ENCODE data around the gene KLRC3.
"Not testable (repeated sequence)": the region's sequence is repeated elsewhere in the genome, so short reads cannot be mapped to it uniquely, and the experiment has no call there.

Gene KLRC3

DNA sequence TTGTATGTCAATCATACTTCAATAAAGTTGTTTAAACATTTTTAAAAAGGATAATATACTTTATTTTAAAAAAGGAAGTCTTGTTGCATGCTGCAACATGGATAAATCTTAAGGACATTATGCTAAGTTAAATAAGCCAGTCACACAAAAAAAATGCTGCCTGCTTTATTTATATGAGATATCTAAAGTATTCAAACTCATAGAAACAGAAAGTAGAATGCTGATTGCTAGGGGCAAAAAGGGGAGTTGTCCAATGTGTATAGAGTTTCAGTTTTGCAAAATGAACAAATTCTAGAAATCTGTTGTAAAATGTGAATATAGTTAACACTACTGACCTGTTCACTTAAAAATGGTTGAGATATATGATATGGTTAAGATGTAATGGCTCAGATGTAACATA, 19.6 kb downstream of the KLRC3 start:
- DNase-seq (ENCODE audit: low read depth): no peak

DNA sequence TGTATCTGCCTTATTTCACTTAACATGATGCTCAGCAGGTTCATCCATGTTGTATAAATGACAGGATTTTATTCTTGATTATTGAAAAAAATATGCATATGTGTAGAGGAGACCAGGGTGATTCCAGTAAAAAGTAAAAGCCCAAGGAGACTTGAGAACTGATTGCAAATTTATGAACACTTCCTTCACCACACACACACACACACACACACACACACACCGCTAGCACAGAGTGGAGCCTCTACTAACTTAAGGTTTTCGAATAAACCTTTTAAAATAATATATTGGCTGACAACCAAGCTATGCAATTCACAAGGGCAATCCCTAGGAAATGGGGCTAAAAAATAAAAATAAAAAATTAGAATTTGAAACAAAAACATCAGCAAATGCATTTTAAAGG, 22.2 kb downstream of the KLRC3 start:
- DNase-seq (ENCODE audit: low read depth): no peak

GRCh38 chr12:10397296-10397695, 23.1 kb downstream of the KLRC3 start:
- no peak for DNase-seq (ENCODE audit: low read depth)

DNA sequence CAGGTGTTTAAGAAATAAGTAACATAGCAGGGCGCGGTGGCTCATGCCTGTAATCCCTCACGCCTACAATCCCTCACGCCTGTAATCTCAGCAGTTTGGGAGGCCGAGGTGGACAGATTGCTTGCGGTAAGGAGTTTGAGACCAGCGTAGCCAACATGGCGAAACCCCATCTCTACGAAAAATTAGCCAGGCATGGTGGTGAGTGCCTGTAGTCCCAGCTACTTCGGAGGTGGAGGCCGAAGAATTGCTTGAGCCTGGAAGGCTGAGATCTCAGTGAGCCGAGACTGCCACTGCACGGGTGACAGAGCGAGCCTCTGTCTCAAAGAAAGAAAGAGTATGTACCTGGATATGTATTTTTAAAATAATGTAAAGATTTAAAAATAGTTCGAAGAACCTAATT, 24.2 kb downstream of the KLRC3 start:
- not testable (repeated sequence) for DNase-seq (ENCODE audit: low read depth)

DNA sequence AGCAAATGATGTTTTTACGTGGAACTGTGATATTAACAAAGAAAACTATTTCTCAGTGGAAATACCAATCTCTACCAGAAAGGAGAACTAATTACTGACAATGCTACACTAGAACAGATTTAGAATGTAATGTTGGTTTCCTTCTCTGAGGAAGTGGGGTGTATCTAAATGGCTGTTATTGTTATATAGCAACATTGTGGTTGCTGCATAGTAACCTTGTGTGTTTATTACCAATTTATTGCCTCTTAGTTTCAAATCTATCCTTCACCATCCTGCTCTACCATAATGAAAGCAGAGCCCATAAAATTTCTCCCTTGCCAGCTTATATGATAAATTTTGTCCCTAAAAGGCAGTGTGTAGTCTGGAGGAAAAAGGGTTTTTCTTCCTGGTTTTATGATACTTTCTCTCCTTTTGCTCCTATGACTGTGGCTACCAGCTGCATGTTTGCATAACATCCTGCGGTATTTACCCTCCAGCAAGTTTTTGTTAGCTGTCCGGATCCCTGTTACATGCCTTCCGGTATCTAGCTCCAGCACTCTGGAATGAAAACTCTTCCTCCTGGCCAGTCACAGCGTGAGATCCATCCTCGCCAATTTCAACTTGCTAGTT, 24.9 kb downstream of the KLRC3 start:
- no peak for DNase-seq (ENCODE audit: low read depth)

GRCh38 chr12:10394531-10395152, 25.8 kb downstream of the KLRC3 start:
- not testable (repeated sequence) for DNase-seq (ENCODE audit: low read depth)

DNA sequence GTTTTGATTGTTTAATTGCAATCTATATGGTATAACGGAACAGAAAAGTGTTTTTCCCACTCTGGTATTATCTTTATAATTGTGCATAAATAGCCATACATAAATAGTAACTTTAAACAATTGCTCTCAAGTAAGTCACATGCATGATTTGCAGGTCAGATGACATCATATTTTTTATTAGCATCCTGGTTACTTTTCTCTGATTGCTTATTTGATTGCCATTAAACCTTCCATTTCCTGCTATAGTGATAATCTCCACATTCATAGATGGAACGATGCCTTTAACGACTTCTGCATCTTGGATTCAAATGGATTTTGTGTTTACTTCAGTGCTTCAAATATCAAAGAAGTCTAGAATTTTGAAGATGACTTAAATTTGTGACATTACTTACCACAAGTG, 27.1 kb downstream of the KLRC3 start:
- no peak for DNase-seq (ENCODE audit: low read depth)

- DNase-seq (ENCODE audit: low read depth): no peak
These were observed 27.9 kb downstream of the KLRC3 start for GRCh38 chr12:10392394-10392930.

GRCh38 chr12:10390991-10391390, 29.4 kb downstream of the KLRC3 start:
- DNase-seq (ENCODE audit: low read depth): not testable (repeated sequence)

GRCh38 chr12:10389904-10390303, 30.5 kb downstream of the KLRC3 start, which contains the start of gene KLRK1:
Gene KLRK1 (minus strand): TSS chr12:10390041. CDS start chr12:10388810, 1,231 bp downstream.
- DNase-seq (ENCODE audit: low read depth): no peak

DNA sequence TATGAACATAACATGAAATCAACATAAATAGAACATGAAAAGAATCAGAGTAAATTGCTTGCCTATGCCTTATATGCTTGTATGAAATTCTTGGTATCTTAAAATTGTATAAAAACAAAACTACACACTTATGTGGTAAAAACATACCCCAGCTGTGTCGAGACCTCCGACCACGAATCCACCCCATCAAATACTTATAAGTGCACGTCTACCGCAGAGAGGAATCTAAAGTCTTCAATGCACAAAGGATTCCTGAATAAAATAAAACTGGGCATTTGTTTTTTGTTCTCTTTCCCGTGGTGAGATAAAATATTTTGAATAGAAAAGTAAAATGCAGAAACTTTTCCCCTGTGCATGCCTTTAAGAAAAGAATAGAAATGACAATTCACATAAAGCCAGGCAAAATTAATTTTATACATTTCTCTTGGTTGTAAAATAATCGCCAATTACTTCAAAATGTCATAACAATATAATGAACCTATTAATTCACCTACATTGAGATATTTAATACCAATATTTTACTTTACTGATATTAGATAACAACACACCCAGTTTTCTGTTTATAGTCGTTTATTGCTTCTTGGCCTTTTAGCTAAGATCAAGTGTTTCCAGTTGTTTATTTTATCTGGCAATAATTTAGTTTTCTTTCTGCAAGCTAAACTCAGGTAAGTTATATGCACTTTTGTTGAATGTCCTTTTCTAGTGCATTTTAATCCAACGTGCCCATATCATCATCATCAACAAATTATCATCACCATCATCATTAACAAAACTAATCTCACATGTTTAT, 31.6 kb downstream of the KLRC3 start:
- DNase-seq (ENCODE audit: low read depth): no peak

DNA sequence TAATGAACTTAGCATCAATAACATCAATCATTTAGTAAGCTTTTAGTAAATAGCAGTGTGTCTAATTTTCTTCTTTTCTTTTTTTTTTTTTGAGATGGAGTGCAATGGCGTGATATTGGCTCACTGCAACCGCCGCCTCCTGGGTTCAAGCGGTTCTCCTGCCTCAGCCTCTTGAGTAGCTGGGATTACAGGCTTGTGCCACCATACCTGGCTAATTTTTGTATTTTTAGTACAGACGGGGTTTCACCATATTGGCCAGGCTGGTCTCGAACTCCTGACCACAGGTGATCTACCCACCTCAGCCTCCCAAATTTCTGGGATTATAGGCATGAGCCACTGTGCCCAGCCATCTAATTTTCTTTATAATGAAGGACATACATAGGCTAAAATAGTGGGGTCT, 32.9 kb downstream of the KLRC3 start:
- DNase-seq (ENCODE audit: low read depth): not testable (repeated sequence)

DNA sequence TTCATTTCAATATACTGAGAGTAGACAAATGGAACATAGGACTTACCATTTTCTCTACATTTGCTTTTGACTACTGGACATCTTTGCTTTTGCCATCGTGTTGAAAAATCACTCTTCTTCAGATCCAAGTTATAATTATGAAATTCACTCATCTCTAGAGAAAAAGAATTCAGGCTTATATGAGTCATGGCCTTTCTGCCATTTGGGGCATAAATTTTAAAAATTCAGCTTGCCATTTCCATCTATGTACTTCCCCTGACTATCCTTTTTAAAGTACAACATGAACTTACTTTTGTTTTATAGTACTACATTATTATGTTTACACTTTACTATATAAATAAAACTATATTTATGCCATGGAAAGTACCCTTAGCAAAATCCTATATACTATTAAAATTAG, 33.5 kb downstream of the KLRC3 start:
- DNase-seq (ENCODE audit: low read depth): no peak

- no peak for DNase-seq (ENCODE audit: low read depth)
These were observed 35.2 kb downstream of the KLRC3 start for GRCh38 chr12:10385166-10385613.

DNA sequence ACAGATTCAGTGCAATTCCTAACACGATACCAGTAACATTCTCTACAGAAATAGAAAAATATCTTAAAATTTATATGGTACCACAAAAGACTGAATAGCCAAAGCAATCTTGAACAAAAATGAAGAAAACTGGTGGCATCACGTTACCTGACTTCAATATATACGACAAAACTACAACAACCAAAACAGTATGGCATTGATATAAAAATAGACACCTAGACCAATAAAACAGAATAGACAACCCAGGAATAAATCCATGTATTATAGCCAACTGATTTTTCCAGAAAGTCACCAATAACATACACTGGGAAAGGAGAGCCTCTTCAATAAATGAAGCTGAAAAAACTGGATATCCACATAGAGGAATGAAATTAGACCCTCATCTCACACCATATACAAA, 36.2 kb downstream of the KLRC3 start:
- DNase-seq (ENCODE audit: low read depth): no peak

DNA sequence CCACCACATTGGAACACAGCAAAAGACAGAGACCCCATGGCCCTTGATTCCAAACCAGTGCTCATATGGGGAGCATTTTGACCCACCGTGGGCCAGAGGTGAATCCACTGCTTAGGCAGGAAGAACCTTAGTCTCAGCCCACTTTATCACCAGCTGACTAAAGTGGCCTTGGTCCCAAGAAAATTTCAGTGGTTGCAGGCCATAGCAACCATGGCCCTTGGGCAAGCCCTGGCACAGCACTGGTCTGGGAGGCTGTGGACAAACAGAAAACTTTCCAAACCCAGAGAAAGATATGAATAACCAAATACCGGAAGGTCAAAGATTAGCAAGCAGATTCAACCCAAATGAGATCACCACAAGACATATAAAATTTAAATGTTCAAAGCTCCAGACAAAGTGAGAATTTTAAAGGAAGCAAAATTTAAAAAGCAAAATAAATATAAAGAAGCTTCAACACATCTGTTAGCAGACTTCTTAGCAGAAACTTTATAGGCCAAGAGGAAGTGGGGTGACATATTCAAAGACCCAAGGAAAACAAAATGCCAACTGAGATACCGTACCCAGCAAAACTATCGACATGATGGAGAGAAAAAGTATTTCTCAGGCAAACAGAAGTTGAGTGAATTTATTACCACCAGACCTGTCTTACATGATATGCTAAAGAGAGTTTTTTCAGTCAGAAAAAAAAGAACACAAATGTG, 38.3 kb downstream of the KLRC3 start:
- no peak for DNase-seq (ENCODE audit: low read depth)

GRCh38 chr12:10378737-10379136, 41.7 kb downstream of the KLRC3 start:
- DNase-seq (ENCODE audit: low read depth): not testable (repeated sequence)

- no peak for DNase-seq (ENCODE audit: low read depth)
These were observed 45.8 kb downstream of the KLRC3 start for GRCh38 chr12:10374624-10375018.

GRCh38 chr12:10372559-10372958, 47.8 kb downstream of the KLRC3 start:
- DNase-seq (ENCODE audit: low read depth): no peak

DNA sequence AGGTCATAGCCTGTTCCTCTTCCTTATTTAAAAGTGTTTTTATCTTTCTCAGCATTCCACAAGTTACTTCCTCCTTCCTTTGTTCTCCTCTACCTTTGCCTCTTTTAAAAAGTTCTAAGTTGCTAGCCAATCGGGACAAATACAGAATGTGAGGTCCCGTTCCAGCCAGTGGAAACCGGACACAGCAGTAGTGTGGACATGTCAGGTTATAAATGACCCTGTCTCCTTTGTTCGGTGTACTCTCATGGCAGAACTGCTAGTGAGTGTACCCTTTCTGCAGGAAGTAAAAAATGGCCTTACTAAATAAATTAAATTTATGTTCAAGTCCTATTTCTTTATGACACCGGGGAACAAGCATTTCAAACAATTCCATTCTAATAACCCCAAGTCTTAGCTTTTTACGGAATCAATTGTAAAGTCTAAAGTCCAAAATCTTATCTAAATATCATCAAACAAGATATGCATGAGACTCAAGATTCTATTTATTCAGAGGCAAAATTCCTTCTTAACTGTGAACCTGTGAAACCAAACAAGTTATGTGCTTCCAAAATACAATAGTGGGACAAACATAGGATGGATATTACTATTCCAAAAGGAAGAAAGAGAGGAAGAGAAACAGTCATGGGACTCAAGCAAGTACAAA, 48.4 kb downstream of the KLRC3 start:
- not testable (repeated sequence) for DNase-seq (ENCODE audit: low read depth)

GRCh38 chr12:10369557-10370415, 50.6 kb downstream of the KLRC3 start:
- DNase-seq (ENCODE audit: low read depth): no peak

Measured in activated T-cell treated with anti-CD3 and anti-CD28 coated beads for 1 hour (primary cell).